GM12872 (cell line): ENCODE measurements around the gene S100A4.

Source experiments
- TF ChIP-seq, protein P1 (sequence below): IDR thresholded peaks from 3 replicates; pipeline ENCODE4 v1.5.1; 2011; ENCODE audit warnings: low read depth, mild to moderate bottlenecking, low read length, moderate library complexity; ENCODE audit not compliant: insufficient read depth

The S100A4 gene

DNA sequence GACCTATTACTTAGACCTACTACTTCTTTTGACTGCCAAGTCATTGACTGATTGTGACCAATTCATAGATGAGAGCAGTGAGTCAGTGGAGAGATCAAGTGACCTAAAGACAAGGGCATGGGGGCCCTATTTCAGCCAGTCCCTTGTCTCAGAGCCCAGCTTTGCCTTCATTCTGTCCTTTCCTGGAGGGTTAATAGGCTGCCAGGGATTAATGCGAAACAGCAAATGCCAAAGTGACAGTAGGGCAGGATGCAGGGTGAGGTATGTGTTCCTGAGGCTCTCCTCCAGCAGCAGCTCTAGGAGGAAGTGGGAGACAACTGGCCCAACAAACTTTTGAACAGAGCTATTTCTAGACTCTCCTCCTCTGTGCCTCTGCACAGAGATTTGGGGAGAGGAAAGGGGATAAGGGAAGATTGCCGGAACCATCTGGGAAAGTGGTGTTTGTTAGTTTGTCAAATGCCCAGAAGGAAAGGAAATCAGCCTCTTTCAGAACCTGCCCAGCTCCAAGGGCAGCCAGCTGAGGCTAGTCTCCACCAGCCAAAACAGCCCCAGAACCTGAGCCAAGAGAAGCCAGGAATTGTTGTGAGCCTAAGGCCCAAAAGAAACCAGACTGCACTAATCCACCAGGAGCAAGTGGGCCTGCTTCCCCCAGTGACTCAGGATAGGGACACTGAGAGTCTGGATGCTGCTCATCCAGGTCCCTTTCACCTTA is 8.4 kb upstream of the S100A4 start:
- TF ChIP-seq, protein P1, sequence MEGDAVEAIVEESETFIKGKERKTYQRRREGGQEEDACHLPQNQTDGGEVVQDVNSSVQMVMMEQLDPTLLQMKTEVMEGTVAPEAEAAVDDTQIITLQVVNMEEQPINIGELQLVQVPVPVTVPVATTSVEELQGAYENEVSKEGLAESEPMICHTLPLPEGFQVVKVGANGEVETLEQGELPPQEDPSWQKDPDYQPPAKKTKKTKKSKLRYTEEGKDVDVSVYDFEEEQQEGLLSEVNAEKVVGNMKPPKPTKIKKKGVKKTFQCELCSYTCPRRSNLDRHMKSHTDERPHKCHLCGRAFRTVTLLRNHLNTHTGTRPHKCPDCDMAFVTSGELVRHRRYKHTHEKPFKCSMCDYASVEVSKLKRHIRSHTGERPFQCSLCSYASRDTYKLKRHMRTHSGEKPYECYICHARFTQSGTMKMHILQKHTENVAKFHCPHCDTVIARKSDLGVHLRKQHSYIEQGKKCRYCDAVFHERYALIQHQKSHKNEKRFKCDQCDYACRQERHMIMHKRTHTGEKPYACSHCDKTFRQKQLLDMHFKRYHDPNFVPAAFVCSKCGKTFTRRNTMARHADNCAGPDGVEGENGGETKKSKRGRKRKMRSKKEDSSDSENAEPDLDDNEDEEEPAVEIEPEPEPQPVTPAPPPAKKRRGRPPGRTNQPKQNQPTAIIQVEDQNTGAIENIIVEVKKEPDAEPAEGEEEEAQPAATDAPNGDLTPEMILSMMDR = no peak

DNA sequence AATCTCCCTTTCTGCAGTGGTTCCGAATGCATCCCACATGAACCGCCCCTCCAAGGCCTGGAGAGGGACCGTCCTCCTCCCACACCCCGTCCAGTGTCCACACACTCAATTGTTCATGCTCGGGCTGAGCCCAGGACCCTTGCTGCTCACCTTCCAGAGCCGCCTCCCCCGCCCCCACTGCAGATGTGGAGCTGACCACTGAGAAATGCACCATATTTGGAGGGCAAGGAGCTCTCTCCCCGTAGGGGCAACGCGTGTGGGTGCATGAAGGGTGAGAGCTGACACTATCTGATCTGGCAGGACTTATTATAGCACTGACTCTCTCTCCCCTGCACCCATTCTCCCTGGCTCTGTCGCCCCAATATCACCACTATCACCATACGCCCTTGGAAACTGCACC is 7.5 kb upstream of the S100A4 start:
- TF ChIP-seq, protein P1 = no peak

DNA sequence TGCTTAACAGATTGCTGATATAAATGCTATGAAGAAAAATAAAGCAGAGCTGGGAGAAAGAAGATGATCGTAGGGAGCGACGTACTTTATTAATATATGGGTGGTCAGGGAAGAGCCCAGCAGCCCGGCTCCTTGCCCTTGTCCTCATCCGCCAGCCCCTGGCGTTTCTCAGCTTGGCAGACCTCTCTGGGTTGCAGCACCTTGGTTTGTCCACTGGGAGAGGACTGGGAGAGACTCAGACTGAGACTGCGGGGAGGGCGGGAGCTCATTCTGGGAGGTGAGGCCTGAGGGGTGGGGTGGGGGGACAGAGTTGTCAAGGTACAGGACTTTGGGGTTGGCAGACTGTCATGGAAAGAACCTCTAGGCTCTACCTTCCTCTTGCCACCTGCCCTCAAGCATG is 6.7 kb upstream of the S100A4 start:
- TF ChIP-seq, protein P1 = no peak

DNA sequence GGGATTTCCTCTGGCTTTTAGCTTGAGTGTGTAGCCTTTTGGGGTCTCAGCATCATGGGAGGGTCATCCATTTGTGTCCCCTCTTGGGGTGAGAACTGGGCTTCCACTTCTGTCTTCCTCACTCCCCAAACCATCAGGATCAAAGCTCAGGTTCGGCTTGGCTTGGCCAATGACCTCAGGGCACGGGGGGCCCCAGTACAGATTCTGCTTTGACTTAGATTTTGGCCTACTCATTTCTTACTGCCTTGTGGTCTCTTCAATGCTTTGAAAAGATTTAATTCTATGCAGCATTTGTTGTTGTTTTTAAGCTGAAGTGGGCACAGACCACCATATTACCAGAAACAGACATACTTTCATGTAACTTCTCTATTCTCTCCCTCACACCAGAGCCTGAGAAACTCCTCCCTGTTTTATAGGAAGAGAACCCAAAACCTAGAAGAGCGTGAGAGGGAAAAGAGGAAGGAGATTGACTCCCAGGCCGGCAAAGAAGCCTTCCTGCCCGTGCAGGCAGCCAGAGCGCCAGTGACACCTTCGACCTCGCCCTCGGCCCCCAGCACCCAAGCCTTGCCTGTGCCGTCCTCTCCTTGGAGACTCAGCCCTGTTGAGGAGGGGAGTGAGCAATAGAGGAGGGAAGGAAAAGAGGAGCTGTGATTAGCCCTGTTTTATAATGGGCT is 5.4 kb upstream of the S100A4 start:
- TF ChIP-seq, protein P1 = no peak

DNA sequence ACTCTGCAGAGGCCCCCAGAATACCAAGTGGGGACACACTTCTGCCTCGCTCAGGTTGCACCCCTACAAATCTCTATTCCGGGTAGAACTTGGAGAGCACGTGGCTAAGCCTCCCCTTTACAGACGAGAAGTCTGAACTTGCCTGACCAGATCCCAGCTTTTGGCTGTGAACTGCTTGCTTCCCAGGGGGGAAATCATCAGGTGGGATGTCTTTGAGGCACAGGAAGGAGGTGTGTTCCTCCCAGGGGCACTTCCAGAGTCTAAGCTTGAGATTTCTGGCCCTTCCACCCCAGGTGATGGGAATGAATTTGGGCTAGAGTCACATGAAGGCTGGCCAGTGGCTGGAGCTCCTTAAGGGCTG is 4.8 kb upstream of the S100A4 start:
- TF ChIP-seq, protein P1 = no peak

DNA sequence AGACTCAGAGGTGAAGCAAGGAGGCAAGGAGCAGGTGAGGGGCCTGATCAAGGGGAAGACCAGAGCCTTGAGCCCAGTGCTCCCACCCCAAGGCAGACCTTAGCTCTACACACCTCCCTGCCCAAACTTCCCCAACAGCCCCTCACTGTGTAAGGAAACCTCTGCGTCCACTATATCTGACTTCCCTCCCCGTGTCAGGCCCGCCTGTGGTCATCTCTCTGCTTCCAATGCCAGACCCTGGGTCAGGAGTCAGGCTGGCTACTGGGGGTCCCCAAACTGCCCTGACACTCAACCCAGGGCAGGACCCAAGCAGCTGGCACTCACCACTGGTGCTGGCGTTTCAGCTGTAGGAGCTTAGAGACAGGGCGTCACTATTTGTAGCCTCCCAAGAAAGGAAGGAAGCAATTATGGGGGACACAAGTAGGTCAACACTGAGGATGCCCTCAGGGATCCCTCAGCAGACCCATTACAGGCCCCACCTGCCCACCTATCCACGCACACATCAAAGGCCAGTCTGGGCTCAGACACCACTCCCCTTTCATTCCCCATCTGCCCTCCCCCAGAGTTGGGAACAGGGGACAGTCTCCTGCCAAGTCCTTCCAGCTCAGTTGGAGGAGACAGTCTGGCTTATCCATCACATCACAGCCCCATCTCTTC is 4.3 kb upstream of the S100A4 start:
- TF ChIP-seq, protein P1 = no peak

DNA sequence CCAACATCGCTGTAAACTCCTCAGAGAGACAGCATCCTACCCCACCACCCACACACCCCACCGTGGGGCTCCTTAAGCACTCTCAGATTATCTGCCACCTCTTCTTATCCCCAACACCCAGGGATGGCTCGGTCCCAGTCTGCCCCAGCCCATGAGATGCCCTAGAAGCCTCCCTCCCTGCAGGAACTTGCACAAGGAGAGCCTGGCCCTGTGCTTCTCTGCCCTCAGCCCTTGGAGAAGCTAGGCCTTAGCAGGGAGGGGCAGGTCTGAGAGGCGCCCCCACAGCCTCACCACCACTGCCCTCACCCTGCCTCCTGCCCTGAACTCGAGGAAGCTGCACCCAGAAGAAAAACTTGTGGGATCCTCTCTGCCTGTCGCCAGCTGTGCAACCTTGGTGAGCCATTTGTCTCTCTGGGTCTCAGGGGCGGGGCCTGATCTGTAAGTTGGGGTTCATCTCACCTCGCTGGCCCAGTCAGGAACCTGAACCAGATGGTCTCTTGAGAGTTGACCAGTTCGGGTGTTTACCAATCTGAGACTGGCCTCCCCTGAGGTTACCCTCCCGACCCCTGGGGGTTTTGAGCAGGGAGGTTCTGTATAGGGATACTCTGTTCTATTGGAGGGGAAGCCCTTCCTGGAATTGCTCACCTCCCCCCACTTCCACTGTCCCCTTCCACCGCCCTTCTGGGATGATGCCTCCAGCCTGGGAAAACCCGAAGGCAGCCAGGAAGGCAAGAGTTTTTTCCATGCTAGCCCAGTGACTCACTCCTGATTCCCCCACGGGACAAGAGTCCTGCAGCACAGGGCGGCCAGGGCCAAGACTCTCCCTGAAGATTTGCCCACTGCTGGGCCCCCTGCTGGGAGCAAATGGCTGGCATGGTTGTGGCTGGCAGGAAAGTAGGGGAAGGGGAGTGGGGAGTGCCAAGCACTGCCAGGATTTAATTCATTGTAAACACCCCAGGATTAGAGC is 3.4 kb upstream of the S100A4 start, which contains the start of gene S100A3:
Gene S100A3 (minus strand): TSS at position 537 of the 967 bp plus-strand sequence. CDS start 773 bp downstream, outside the sequence.
- TF ChIP-seq, protein P1 = no peak
